ENCODE measurements around the gene RETSAT. TPM values are rescaled to one million over a fixed set of nuclear protein-coding genes. Genes with fewer than 3 reads are reported as not detected.

The RETSAT gene
- total RNA-seq, 1 experiment from 2014 or later: 28.4 TPM

DNA sequence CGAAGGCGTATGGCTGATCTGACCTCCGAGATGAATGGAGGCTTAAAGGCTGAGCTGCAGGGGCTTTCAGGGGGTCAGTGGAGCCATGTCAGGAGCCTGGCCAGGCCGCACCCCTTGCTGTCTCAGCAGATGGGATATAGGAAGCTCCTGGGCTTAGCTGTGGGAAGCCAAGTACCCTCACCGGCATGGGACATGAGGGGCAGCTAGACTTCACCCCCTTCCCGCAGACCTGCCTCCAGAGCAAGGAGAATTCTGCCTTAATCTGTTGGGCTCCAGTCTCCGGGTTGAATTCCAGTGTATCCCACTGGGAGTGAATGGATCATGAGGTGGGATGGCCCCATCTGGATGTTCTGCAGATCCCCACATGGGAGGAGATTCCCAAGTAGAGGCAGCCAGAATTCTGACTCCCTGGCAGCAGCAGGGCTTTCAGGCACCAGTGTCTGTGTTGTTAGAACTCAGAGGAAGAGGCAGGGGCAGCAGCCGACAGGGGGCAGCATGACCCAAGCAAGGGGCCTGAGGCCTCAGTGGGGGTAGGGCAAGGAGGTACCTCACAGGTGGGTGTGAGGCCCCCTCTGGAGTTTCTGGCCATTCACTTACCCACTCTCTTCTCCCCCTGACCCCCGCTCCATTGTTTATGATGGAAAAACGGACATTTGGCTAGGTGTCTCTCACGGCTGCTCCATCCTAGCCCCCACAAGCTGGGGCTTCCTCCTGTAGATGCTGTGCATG lies 36.8 kb upstream of the RETSAT start:
- DNase-seq (ENCODE audit: low spot score): peak; percentile 36
- BruUV-seq (replicated peaks): no TSS peak
- ChIA-PET POLR2A (ENCODE audit: low non-redundant PET) (no interaction called here), CTCF (interaction anchor here (0.7 kb wide), 2 partner anchors 21 to 161 kb away, joined by 3 read pairs; no protein-coding TSS in a partner anchor)
- H3K36me3 ChIP-seq (ENCODE audit: insufficient read depth, low read length, poor library complexity, severe bottlenecking): no peaks in the 10 kb centered on the region
- H3K27me3 ChIP-seq (replicated peaks; ENCODE audit: insufficient read depth, low read depth, low read length, poor library complexity): no peaks in the 10 kb centered on the region
- no peak overlapping the region for H3K4me3 ChIP-seq (ENCODE audit: low read depth, low read length, poor library complexity, severe bottlenecking)
- H3K4me1 ChIP-seq (ENCODE audit: insufficient read depth, low read length, poor library complexity, severe bottlenecking): no peaks in the 10 kb centered on the region
- no peaks in the 10 kb centered on the region for H3K9me3 ChIP-seq (ENCODE audit: low read depth, low read length, poor library complexity, severe bottlenecking)
- no peak for TF ChIP-seq EZH2 (IDR thresholded peaks at IDR 0.05; ENCODE audit: borderline replicate concordance, low read depth, low read length, poor library complexity, severe bottlenecking)
- TF ChIP-seq, protein P1, sequence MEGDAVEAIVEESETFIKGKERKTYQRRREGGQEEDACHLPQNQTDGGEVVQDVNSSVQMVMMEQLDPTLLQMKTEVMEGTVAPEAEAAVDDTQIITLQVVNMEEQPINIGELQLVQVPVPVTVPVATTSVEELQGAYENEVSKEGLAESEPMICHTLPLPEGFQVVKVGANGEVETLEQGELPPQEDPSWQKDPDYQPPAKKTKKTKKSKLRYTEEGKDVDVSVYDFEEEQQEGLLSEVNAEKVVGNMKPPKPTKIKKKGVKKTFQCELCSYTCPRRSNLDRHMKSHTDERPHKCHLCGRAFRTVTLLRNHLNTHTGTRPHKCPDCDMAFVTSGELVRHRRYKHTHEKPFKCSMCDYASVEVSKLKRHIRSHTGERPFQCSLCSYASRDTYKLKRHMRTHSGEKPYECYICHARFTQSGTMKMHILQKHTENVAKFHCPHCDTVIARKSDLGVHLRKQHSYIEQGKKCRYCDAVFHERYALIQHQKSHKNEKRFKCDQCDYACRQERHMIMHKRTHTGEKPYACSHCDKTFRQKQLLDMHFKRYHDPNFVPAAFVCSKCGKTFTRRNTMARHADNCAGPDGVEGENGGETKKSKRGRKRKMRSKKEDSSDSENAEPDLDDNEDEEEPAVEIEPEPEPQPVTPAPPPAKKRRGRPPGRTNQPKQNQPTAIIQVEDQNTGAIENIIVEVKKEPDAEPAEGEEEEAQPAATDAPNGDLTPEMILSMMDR (conservative IDR thresholded peaks at IDR 0.05; ENCODE audit: low read depth, low read length): peak; percentile 61
- H3K27ac ChIP-seq (ENCODE audit: low read depth, low read length, poor library complexity, severe bottlenecking): no peak overlapping the region
- intact Hi-C loops (cut with micrococcal nuclease; ENCODE audit: unreplicated experiment): no loop called here

DNA sequence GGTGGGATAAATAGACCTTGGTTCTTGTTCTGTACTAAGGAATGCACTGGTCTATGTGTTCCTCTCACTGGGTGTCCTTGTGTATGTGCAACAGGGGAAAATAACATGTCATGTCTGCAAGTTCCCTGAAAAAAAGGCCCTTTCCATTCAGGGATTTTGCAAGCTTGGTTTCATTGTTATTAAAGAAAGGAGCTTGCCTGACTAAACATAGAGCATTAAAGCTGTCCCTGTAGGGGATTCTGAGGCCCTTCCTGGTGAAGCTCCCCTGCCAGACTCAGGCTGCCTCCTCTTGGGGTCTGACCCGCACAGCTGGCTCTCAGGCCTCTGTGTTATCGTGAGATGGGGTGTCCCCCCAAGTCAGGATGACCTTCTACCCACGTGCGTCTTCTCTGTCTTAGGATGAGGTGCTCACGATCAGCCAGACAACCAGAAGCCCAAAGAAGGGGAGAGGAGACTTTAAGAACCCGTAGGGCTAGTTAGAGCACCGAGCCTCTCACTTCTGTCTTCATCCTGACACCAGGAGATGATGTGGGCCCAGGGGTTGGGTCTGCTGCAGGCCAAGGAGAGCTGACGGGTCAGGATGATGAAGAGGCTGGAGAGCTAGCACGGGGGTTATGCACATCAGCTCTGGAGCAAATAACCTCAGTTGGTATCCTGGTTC lies 34.7 kb upstream of the RETSAT start:
- intact Hi-C loops (cut with micrococcal nuclease; ENCODE audit: unreplicated experiment): no loop called here
- DNase-seq (ENCODE audit: low spot score): no peak
- POLR2A ChIA-PET (ENCODE audit: low non-redundant PET): no interaction called here
- no TSS peak for BruUV-seq (replicated peaks)
- no peak overlapping the region for H3K4me3 ChIP-seq (ENCODE audit: low read depth, low read length, poor library complexity, severe bottlenecking)
- H3K4me1 ChIP-seq (ENCODE audit: insufficient read depth, low read length, poor library complexity, severe bottlenecking): no peaks in the 10 kb centered on the region
- peak overlapping the region; percentile 37 for H3K27ac ChIP-seq (ENCODE audit: low read depth, low read length, poor library complexity, severe bottlenecking)
- CTCF ChIA-PET: no interaction called here
- TF ChIP-seq, protein P1 (conservative IDR thresholded peaks at IDR 0.05; ENCODE audit: low read depth, low read length): no peak
- TF ChIP-seq EZH2 (IDR thresholded peaks at IDR 0.05; ENCODE audit: borderline replicate concordance, low read depth, low read length, poor library complexity, severe bottlenecking): no peak
- H3K36me3 ChIP-seq (ENCODE audit: insufficient read depth, low read length, poor library complexity, severe bottlenecking): no peaks in the 10 kb centered on the region
- H3K27me3 ChIP-seq (replicated peaks; ENCODE audit: insufficient read depth, low read depth, low read length, poor library complexity): no peaks in the 10 kb centered on the region
- H3K9me3 ChIP-seq (ENCODE audit: low read depth, low read length, poor library complexity, severe bottlenecking): no peaks in the 10 kb centered on the region

DNA sequence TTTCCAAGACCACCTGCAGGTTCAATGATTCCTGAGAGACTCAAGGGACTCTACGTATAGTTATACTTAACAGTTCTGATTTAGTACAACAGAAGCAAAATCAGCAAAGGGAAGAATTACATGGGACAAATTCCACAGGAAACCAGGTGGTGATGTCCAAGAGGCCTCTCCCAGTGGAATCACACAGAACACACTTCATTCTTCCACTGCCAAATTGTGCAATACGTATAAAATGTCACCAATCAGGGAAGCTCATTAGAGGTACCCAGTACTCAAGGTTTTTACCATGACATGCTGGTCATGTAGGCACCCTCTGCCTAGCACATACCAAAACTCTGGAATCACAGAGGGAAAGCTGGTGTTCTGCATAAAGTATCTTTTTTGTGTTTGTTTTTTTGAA lies 33.4 kb upstream of the RETSAT start:
- TF ChIP-seq, protein P1 (conservative IDR thresholded peaks at IDR 0.05; ENCODE audit: low read depth, low read length): no peak
- no peak for TF ChIP-seq EZH2 (IDR thresholded peaks at IDR 0.05; ENCODE audit: borderline replicate concordance, low read depth, low read length, poor library complexity, severe bottlenecking)
- no peak for DNase-seq (ENCODE audit: low spot score)
- Histone ChIP-seq H3K9me3 (ENCODE audit: low read depth, low read length, poor library complexity, severe bottlenecking) (no peaks in the 10 kb centered on the region), H3K36me3 (ENCODE audit: insufficient read depth, low read length, poor library complexity, severe bottlenecking) (no peaks in the 10 kb centered on the region), H3K27ac (ENCODE audit: low read depth, low read length, poor library complexity, severe bottlenecking) (no peak overlapping the region), H3K27me3 (replicated peaks; ENCODE audit: insufficient read depth, low read depth, low read length, poor library complexity) (no peaks in the 10 kb centered on the region), H3K4me1 (ENCODE audit: insufficient read depth, low read length, poor library complexity, severe bottlenecking) (no peaks in the 10 kb centered on the region), H3K4me3 (ENCODE audit: low read depth, low read length, poor library complexity, severe bottlenecking) (no peak overlapping the region)
- intact Hi-C loops (cut with micrococcal nuclease; ENCODE audit: unreplicated experiment): no loop called here
- CTCF ChIA-PET: no interaction called here
- no TSS peak for BruUV-seq (replicated peaks)
- POLR2A ChIA-PET (ENCODE audit: low non-redundant PET): interaction anchor here (0.6 kb wide), 1 partner anchor 151 kb away, joined by 3 read pairs; no protein-coding TSS in a partner anchor

Data from A673 (cell line).